ENCODE measurements around the gene XRCC4. TPM values are rescaled to one million over a fixed set of nuclear protein-coding genes. Genes with fewer than 3 reads are reported as not detected.

XRCC4 gene
- total RNA-seq, 2 donors from 2014 or later: 10.6 to 17.3 TPM

- no peak overlapping the region for H3K27ac Mint-ChIP-seq
- no peak for DNase-seq
- TF ChIP-seq CTCF (conservative IDR thresholded peaks at IDR 0.05): no peak
- no peaks in the 10 kb centered on the region for H3K36me3 ChIP-seq (ENCODE audit: control insufficient read depth, insufficient read depth, low read length)
- H3K27me3 ChIP-seq (ENCODE audit: control insufficient read depth, insufficient read depth, low read length, poor library complexity, severe bottlenecking): no peaks in the 10 kb centered on the region
- no peak overlapping the region for H3K4me3 Mint-ChIP-seq
- no peaks in the 10 kb centered on the region for H3K36me3 Mint-ChIP-seq (ENCODE audit: low read depth)
- H3K4me1 ChIP-seq (ENCODE audit: control insufficient read depth, insufficient read depth, low read length): no peaks in the 10 kb centered on the region
- H3K9me3 Mint-ChIP-seq: no peaks in the 10 kb centered on the region
- peaks cover 3% of the 10 kb centered on the region for H3K4me1 Mint-ChIP-seq
- no peak overlapping the region for H3K9ac ChIP-seq (ENCODE audit: extremely low read depth, low read length, poor library complexity, severe bottlenecking)
- H3K4me3 ChIP-seq (ENCODE audit: low read length): no peak overlapping the region
- H3K27ac ChIP-seq (ENCODE audit: low read depth, low read length): no peak overlapping the region
- no peaks in the 10 kb centered on the region for H3K9me3 ChIP-seq (ENCODE audit: control insufficient read depth, low read length)
- H3K27me3 Mint-ChIP-seq (ENCODE audit: insufficient read depth): no peaks in the 10 kb centered on the region
- 91 to 100% methylated on average over 1 to 2 of the region's 2 CpGs for WGBS, 2 experiments (ENCODE audit: insufficient coverage in 1 of 2, insufficient read length in 1 of 2)
These were observed 263.2 kb downstream of the XRCC4 start for GRCh38 chr5:83340511-83340918.

GRCh38 chr5:83341815-83342334 is 264.5 kb downstream of the XRCC4 start:
- Mint-ChIP-seq H3K4me3 (no peak overlapping the region), H3K27me3 (ENCODE audit: insufficient read depth) (no peaks in the 10 kb centered on the region), H3K27ac (no peak overlapping the region), H3K4me1 (peaks cover 3% of the 10 kb centered on the region), H3K9me3 (peaks cover 7% of the 10 kb centered on the region), H3K36me3 (ENCODE audit: low read depth) (no peaks in the 10 kb centered on the region)
- Histone ChIP-seq H3K27ac (ENCODE audit: low read depth, low read length) (no peak overlapping the region), H3K9ac (ENCODE audit: extremely low read depth, low read length, poor library complexity, severe bottlenecking) (no peak overlapping the region), H3K4me1 (ENCODE audit: control insufficient read depth, insufficient read depth, low read length) (no peaks in the 10 kb centered on the region), H3K9me3 (ENCODE audit: control insufficient read depth, low read length) (no peaks in the 10 kb centered on the region), H3K27me3 (ENCODE audit: control insufficient read depth, insufficient read depth, low read length, poor library complexity, severe bottlenecking) (no peaks in the 10 kb centered on the region), H3K4me3 (ENCODE audit: low read length) (no peak overlapping the region), H3K36me3 (ENCODE audit: control insufficient read depth, insufficient read depth, low read length) (no peaks in the 10 kb centered on the region)
- no peak for DNase-seq
- 60 to 88% methylated on average over 2 to 3 of the region's 3 CpGs for WGBS, 2 experiments (ENCODE audit: insufficient coverage in 1 of 2, insufficient read length in 1 of 2)
- TF ChIP-seq CTCF (conservative IDR thresholded peaks at IDR 0.05): no peak

- 98 to 100% methylated on average over 2 of the region's 2 CpGs for WGBS, 2 experiments (ENCODE audit: insufficient coverage in 1 of 2, insufficient read length in 1 of 2)
- Mint-ChIP-seq H3K27me3 (ENCODE audit: insufficient read depth) (no peaks in the 10 kb centered on the region), H3K27ac (no peak overlapping the region), H3K36me3 (ENCODE audit: low read depth) (peaks cover 4% of the 10 kb centered on the region), H3K4me1 (peaks cover 3% of the 10 kb centered on the region), H3K4me3 (no peak overlapping the region), H3K9me3 (peaks cover 11% of the 10 kb centered on the region)
- Histone ChIP-seq H3K4me3 (ENCODE audit: low read length) (no peak overlapping the region), H3K27ac (ENCODE audit: low read depth, low read length) (no peak overlapping the region), H3K27me3 (ENCODE audit: control insufficient read depth, insufficient read depth, low read length, poor library complexity, severe bottlenecking) (no peaks in the 10 kb centered on the region), H3K9ac (ENCODE audit: extremely low read depth, low read length, poor library complexity, severe bottlenecking) (no peak overlapping the region), H3K36me3 (ENCODE audit: control insufficient read depth, insufficient read depth, low read length) (no peaks in the 10 kb centered on the region), H3K4me1 (ENCODE audit: control insufficient read depth, insufficient read depth, low read length) (no peaks in the 10 kb centered on the region), H3K9me3 (ENCODE audit: control insufficient read depth, low read length) (peaks cover 6% of the 10 kb centered on the region)
- no peak for DNase-seq
- TF ChIP-seq CTCF (conservative IDR thresholded peaks at IDR 0.05): no peak
These were observed 265.1 kb downstream of the XRCC4 start for GRCh38 chr5:83342465-83342864.

Measured in endodermal cell (in vitro differentiated cells).